ENCODE data around the gene IGIP. TPM values are rescaled to one million over a fixed set of nuclear protein-coding genes. Genes with fewer than 3 reads are reported as not detected.

IGIP gene
- total and polyA plus RNA-seq, 3 donors from 2014 or later, result 7.1 to 12.1 (median 11.1) TPM

DNA sequence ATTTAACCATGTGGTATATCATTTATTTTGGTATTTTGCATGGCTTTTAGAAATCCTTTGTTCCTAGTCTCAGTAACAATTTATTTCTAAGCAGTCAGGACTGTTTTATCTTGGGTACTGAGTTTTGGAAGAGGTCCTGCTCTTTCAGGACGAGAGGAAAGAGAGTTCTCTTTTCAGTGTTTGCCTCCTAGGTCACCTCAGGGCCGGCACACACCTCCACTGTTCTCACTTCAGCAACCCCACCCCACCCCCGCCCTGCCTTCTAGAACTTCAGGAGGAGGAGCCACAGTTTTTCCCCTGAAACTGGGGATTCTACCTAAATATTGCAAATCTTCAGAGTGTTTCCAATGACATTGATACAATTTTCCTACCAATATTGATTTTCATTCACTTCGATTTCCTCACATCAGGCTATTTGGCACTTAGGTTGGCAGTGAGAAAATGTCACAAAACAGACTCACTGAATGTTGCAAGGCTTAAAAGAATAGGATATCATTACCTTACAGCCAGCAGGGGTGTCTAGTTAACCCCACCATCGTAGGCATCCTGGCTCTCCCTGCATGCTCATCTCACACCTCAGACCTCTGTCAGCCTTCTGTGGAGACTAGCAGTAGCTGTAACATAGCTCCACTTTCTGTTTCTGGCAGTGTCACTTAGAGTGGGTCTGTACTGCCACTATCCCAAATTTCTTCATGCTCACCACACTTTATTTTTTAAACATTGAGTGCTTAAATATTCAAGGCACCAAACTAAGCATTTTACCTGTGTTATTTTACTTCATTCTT lies 5.4 kb downstream of the IGIP start:
- DNase-seq, result no peak
- Histone ChIP-seq H3K4me1 (no peaks in the 10 kb centered on the region), H3K36me3 (ENCODE audit: low read depth, missing control alignments) (no peaks in the 10 kb centered on the region), H3K27me3 (no peaks in the 10 kb centered on the region), H3K27ac (no peak overlapping the region), H3K9me3 (no peaks in the 10 kb centered on the region), H3K4me3 (no peak overlapping the region)
- 71 to 73% methylated on average over 5 of the region's 5 CpGs for WGBS, 2 donors
- TF ChIP-seq POLR2A (IDR thresholded peaks at IDR 0.05) (no peak), CTCF (IDR thresholded peaks at IDR 0.05) (no peak)
- intact Hi-C loops (cut with DNase I; ENCODE audit: low total_unique reads), result no loop called here

DNA sequence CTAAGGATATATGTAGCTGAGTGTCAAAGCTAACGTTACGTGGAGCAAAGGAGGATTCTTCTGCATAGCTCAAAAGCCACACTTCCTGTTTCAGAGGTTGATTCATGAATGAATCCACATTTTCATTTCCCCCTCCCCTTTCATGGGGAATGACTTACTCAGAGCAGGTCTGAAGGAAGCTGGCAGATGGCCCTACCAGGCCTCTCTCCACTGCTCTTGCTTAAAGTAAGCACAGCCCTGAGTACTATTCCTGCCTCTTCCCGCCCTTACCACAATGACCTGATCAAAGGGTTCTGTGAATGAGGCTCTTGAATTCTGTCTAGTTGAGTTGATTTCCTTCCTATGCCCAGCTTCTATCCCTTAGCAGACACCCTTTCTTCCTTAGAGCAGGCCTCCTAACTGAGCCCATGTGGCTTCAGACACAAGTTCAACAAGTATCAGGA lies 6.3 kb downstream of the IGIP start:
- no peaks in the 10 kb centered on the region for H3K4me1 ChIP-seq
- H3K9me3 ChIP-seq, result no peaks in the 10 kb centered on the region
- 81 to 93% methylated on average over 3 of the region's 3 CpGs for WGBS, 2 donors
- no peak overlapping the region for H3K27ac ChIP-seq
- TF ChIP-seq POLR2A (IDR thresholded peaks at IDR 0.05) (no peak), CTCF (IDR thresholded peaks at IDR 0.05) (no peak)
- intact Hi-C loops (cut with DNase I; ENCODE audit: low total_unique reads), result no loop called here
- H3K4me3 ChIP-seq, result no peak overlapping the region
- H3K36me3 ChIP-seq (ENCODE audit: low read depth, missing control alignments), result no peaks in the 10 kb centered on the region
- DNase-seq, result peak; percentile 14
- no peaks in the 10 kb centered on the region for H3K27me3 ChIP-seq

DNA sequence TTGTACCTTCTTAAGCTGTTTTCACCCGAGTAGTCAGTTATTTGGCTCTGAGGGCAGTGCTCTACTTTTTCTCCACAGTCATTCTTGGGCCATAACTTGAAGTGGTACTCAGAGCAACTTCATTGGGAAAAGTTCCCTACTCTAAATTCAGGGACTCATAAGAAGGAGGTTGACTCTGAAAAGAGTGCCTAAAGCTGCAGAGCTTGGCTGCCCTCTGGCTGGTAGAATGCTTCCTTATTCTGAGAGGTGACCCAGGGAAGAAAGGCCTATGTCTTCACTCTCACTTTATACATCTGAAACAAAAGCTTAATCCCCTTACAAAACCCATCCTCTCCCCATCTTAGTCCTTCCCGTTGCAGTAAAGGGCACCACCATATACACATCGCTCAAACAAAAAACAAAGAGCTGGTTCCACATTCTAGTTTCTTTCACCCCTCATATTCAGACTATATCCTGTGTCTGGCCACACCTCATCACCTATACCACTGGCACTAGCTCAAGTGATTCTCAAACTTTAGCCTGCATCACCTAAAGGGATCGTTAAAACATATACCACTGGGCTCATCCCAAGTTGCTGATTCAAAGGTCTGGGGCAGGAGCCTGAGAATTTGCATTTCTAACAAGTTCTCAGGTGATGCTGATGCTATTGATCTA lies 7.9 kb downstream of the IGIP start:
- Histone ChIP-seq H3K4me3 (no peak overlapping the region), H3K27ac (no peak overlapping the region), H3K9me3 (no peaks in the 10 kb centered on the region), H3K4me1 (no peaks in the 10 kb centered on the region), H3K36me3 (ENCODE audit: low read depth, missing control alignments) (no peaks in the 10 kb centered on the region), H3K27me3 (no peaks in the 10 kb centered on the region)
- no peak for TF ChIP-seq POLR2A (IDR thresholded peaks at IDR 0.05)
- WGBS, 2 donors, result 89 to 90% methylated on average over 4 of the region's 4 CpGs
- DNase-seq, result no peak
- intact Hi-C loops (cut with DNase I; ENCODE audit: low total_unique reads), result no loop called here

DNA sequence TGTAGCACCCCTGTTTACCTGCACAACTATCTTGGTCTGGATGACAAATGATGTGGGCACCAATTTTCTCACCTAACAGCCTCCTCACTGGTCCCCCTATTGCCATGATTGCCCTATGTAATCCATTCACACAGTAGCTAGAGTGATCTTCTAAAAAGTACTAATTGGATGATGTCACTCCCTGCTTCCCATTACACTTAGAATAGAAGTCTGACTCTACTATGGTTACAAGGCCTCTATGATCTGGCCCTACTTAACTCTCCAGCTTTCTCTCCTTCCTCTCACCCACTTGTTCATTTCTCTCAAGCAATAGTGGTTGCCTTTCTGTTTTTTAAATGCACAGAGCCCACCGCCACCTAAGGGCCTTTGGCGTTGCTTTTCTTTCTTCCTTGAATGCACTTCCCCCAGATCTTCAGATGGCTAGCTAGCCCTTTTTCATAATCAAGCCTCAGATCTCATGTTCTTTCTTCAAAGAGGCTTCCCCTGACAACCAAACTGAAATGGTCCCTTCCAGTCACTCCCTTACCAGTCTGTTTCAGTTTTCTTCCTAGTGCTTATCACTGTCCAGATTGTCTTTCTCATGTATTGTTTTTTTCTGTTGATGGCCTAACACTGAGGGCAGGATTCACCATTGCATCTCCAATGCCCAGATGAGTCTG lies 8.7 kb downstream of the IGIP start:
- Histone ChIP-seq H3K4me1 (no peaks in the 10 kb centered on the region), H3K27ac (no peak overlapping the region), H3K36me3 (ENCODE audit: low read depth, missing control alignments) (no peaks in the 10 kb centered on the region), H3K4me3 (no peak overlapping the region), H3K27me3 (no peaks in the 10 kb centered on the region), H3K9me3 (no peaks in the 10 kb centered on the region)
- DNase-seq, result no peak
- no peak for TF ChIP-seq CTCF (IDR thresholded peaks at IDR 0.05)
- no peak for TF ChIP-seq POLR2A (IDR thresholded peaks at IDR 0.05)
- intact Hi-C loops (cut with DNase I; ENCODE audit: low total_unique reads), result no loop called here
- 92 to 94% methylated on average over 2 of the region's 2 CpGs for WGBS, 2 donors

- Histone ChIP-seq H3K27ac (no peak overlapping the region), H3K9me3 (no peaks in the 10 kb centered on the region), H3K4me1 (no peaks in the 10 kb centered on the region), H3K36me3 (ENCODE audit: low read depth, missing control alignments) (no peaks in the 10 kb centered on the region), H3K4me3 (no peak overlapping the region), H3K27me3 (no peaks in the 10 kb centered on the region)
- TF ChIP-seq POLR2A (IDR thresholded peaks at IDR 0.05) (no peak), CTCF (IDR thresholded peaks at IDR 0.05) (no peak)
- no peak for DNase-seq
- intact Hi-C loops (cut with DNase I; ENCODE audit: low total_unique reads), result no loop called here
Observed at GRCh38 chr5:140135127-140135526, 9.4 kb downstream of the IGIP start.

Measured in testis (tissue), 3 donors.